Gastrocnemius medialis (tissue), 4 donors: Measurements from ENCODE around the gene CDKN2AIP.

ENCODE experiments used
- POLR2A ChIP-seq, 2 donors: fragments of 450-650 bp; IDR thresholded peaks; one replicate each; pipeline ENCODE4 v1.6.1; 2017; ENCODE audit warnings: antibody characterized with exemption in 2 of 2, mild to moderate bottlenecking in 2 of 2, moderate library complexity in 2 of 2
- TF ChIP-seq, protein P1 (sequence below), 5 experiments: fragments of 450-650 bp in 3 of 5; fragments of 200-600 bp in 2 of 5; sonication (generic) in 2 of 5; IDR thresholded peaks in 4 of 5; conservative IDR thresholded peaks in 1 of 5; 1 replicate in 4 of 5; 2 replicates in 1 of 5; pipeline ENCODE4 v1.5.1; 2016 to 2019; ENCODE audit warnings: antibody characterized with exemption in 5 of 5, mild to moderate bottlenecking in 3 of 5, moderate library complexity in 3 of 5

DNA sequence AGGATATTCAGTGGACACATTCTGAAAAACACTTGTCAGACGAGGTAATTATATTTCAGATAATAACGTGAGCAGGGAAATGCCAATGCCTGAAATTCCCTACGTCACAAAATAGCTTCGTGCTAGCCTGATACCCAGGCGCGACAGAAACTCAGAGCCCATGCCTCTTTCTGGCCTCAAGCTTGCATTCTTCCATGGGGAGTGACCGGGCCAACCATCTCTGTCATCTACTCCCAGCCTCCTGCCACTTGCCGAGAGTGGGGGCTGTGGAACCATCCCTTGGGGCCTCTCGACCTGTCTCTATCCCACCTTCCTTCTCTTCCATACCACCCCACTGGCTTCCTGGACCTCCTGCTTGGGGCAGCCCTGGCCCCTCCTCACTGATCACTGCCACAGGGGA, 34.5 kb upstream of the CDKN2AIP start:
- TF ChIP-seq, protein P1, sequence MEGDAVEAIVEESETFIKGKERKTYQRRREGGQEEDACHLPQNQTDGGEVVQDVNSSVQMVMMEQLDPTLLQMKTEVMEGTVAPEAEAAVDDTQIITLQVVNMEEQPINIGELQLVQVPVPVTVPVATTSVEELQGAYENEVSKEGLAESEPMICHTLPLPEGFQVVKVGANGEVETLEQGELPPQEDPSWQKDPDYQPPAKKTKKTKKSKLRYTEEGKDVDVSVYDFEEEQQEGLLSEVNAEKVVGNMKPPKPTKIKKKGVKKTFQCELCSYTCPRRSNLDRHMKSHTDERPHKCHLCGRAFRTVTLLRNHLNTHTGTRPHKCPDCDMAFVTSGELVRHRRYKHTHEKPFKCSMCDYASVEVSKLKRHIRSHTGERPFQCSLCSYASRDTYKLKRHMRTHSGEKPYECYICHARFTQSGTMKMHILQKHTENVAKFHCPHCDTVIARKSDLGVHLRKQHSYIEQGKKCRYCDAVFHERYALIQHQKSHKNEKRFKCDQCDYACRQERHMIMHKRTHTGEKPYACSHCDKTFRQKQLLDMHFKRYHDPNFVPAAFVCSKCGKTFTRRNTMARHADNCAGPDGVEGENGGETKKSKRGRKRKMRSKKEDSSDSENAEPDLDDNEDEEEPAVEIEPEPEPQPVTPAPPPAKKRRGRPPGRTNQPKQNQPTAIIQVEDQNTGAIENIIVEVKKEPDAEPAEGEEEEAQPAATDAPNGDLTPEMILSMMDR (IDR thresholded peaks at IDR 0.05 in 4 of 5, conservative IDR thresholded peaks at IDR 0.05 in 1 of 5), result no peak
- no peak for TF ChIP-seq POLR2A (IDR thresholded peaks at IDR 0.05)
